Measurements from ENCODE around the gene MOCS3. TPM values are rescaled to one million over a fixed set of nuclear protein-coding genes. Genes with fewer than 3 reads are reported as not detected.

Gene MOCS3
- total RNA-seq, 1 donor from 2014 or later = 5.6 TPM

- peaks cover 33% of the 10 kb centered on the region for H3K36me3 Mint-ChIP-seq
- peaks cover 44% of the 10 kb centered on the region for H3K4me1 ChIP-seq
- DNase-seq (ENCODE audit: low spot score) = peak; percentile 97
- H3K36me3 ChIP-seq = peaks cover 33% of the 10 kb centered on the region
- peak overlapping the region; percentile 95 for H3K27ac ChIP-seq
- no peak overlapping the region for H2AFZ ChIP-seq (replicated peaks)
- peaks cover 2% of the 10 kb centered on the region for H3K9me3 Mint-ChIP-seq
- H4K20me1 ChIP-seq (ENCODE audit: low read depth) = peaks cover 48% of the 10 kb centered on the region
- peaks cover 61% of the 10 kb centered on the region for H3K79me2 ChIP-seq (ENCODE audit: low read depth)
- H3K9ac ChIP-seq = peak overlapping the region; percentile 88
- peak overlapping the region; percentile 82 for H3K27ac Mint-ChIP-seq
- H3K27me3 Mint-ChIP-seq (ENCODE audit: insufficient read depth, low read depth) = peaks cover 6% of the 10 kb centered on the region
- H3K4me3 ChIP-seq = peak overlapping the region; percentile 85
- peak overlapping the region; percentile 91 for H3K4me3 Mint-ChIP-seq
- H3K4me2 ChIP-seq = peak overlapping the region; percentile 92
- peaks cover 46% of the 10 kb centered on the region for H3K4me1 Mint-ChIP-seq
- peaks cover 48% of the 10 kb centered on the region for H3F3A ChIP-seq (ENCODE audit: low read depth)
- H3K9me3 ChIP-seq (ENCODE audit: low read depth) = no peaks in the 10 kb centered on the region
- no peaks in the 10 kb centered on the region for H3K27me3 ChIP-seq
- no peak for TF ChIP-seq EZH2 (IDR thresholded peaks at IDR 0.05)
- TF ChIP-seq CTCF (IDR thresholded peaks at IDR 0.05) = peak; percentile 99
These were observed 29.1 kb upstream of the MOCS3 start for GRCh38 chr20:50929299-50930138.

- Histone ChIP-seq H2AFZ (replicated peaks) (no peak overlapping the region), H3F3A (ENCODE audit: low read depth) (peaks cover 56% of the 10 kb centered on the region), H3K27ac (peak overlapping the region; percentile 95), H3K4me2 (peak overlapping the region; percentile 92), H3K9me3 (ENCODE audit: low read depth) (no peaks in the 10 kb centered on the region), H3K27me3 (no peaks in the 10 kb centered on the region), H3K9ac (peak overlapping the region; percentile 88), H3K4me3 (peak overlapping the region; percentile 85), H3K36me3 (peaks cover 41% of the 10 kb centered on the region), H3K79me2 (ENCODE audit: low read depth) (peaks cover 52% of the 10 kb centered on the region), H4K20me1 (ENCODE audit: low read depth) (peaks cover 39% of the 10 kb centered on the region), H3K4me1 (peaks cover 38% of the 10 kb centered on the region)
- H3K9me3 Mint-ChIP-seq = peaks cover 2% of the 10 kb centered on the region
- peaks cover 32% of the 10 kb centered on the region for H3K36me3 Mint-ChIP-seq
- H3K4me3 Mint-ChIP-seq = peak overlapping the region; percentile 91
- H3K27me3 Mint-ChIP-seq (ENCODE audit: insufficient read depth, low read depth) = peaks cover 6% of the 10 kb centered on the region
- no peak for TF ChIP-seq EZH2phosphoT487 (IDR thresholded peaks at IDR 0.05)
- no peak for TF ChIP-seq EZH2 (IDR thresholded peaks at IDR 0.05)
- no peak for TF ChIP-seq CTCF (IDR thresholded peaks at IDR 0.05)
- peaks cover 44% of the 10 kb centered on the region for H3K4me1 Mint-ChIP-seq
- peak overlapping the region; percentile 97 for H3K27ac Mint-ChIP-seq
- peak; percentile 64 for DNase-seq (ENCODE audit: low spot score)
These were observed 28.3 kb upstream of the MOCS3 start for GRCh38 chr20:50930139-50930975.

GRCh38 chr20:50930976-50931305, 27.7 kb upstream of the MOCS3 start:
- Mint-ChIP-seq H3K27ac (no peak overlapping the region), H3K27me3 (ENCODE audit: insufficient read depth, low read depth) (peaks cover 6% of the 10 kb centered on the region), H3K9me3 (peaks cover 2% of the 10 kb centered on the region), H3K4me1 (peaks cover 38% of the 10 kb centered on the region), H3K4me3 (peak overlapping the region; percentile 88), H3K36me3 (peaks cover 30% of the 10 kb centered on the region)
- Histone ChIP-seq H3K4me3 (peak overlapping the region; percentile 49), H3K79me2 (ENCODE audit: low read depth) (peaks cover 47% of the 10 kb centered on the region), H2AFZ (replicated peaks) (no peak overlapping the region), H3F3A (ENCODE audit: low read depth) (peaks cover 60% of the 10 kb centered on the region), H4K20me1 (ENCODE audit: low read depth) (peaks cover 34% of the 10 kb centered on the region), H3K9ac (peak overlapping the region; percentile 88), H3K27me3 (no peaks in the 10 kb centered on the region), H3K36me3 (peaks cover 41% of the 10 kb centered on the region), H3K27ac (peak overlapping the region; percentile 96), H3K4me2 (peak overlapping the region; percentile 55), H3K4me1 (peaks cover 32% of the 10 kb centered on the region), H3K9me3 (ENCODE audit: low read depth) (no peaks in the 10 kb centered on the region)
- no peak for DNase-seq (ENCODE audit: low spot score)
- TF ChIP-seq EZH2 (IDR thresholded peaks at IDR 0.05) = no peak
- TF ChIP-seq CTCF (IDR thresholded peaks at IDR 0.05) = no peak
- TF ChIP-seq EZH2phosphoT487 (IDR thresholded peaks at IDR 0.05) = no peak

Data from neural progenitor cell (in vitro differentiated cells).